K562 (cell line): ENCODE results near the gene GJD4. TPM values are rescaled to one million over a fixed set of nuclear protein-coding genes. Genes with fewer than 3 reads are reported as not detected.

Source experiments
- CBX3 ChIP-seq, 2 experiments: IDR thresholded peaks; 1 replicate in 1 of 2; 2 replicates in 1 of 2; pipeline ENCODE4 v1.6.1; 2012; ENCODE audit warnings: inconsistent platforms in 2 of 2, low read length in 2 of 2, borderline replicate concordance in 1 of 2, control low read depth in 1 of 2
- CC2D1A ChIP-seq: fragments of 450-650 bp; IDR thresholded peaks from 2 replicates; pipeline ENCODE4 v1.6.1; 2017; ENCODE audit warnings: mild to moderate bottlenecking
- ETV5 ChIP-seq: sonication (generic); formaldehyde crosslinking; IDR thresholded peaks from 2 replicates; pipeline ENCODE4 v1.4.0; 2020; ENCODE audit warnings: low read depth, mild to moderate bottlenecking, missing genetic modification reagents
- EZH2 ChIP-seq: IDR thresholded peaks from 2 replicates; pipeline ENCODE4 v1.6.1; 2012; ENCODE audit warnings: low read depth, mild to moderate bottlenecking, inconsistent platforms, low read length, borderline replicate concordance
- GABPA ChIP-seq: fragments of 200-800 bp; sonication (Bioruptor generic); conservative IDR thresholded peaks from 2 replicates; pipeline ENCODE4 v1.6.1; 2016; ENCODE audit warnings: low read depth, missing genetic modification characterization, missing compliant biosample characterization
- HDAC1 ChIP-seq, 2 experiments: fragments of 450-650 bp; IDR thresholded peaks; 2 replicates each; pipeline ENCODE4 v1.6.1; 2016 to 2017; ENCODE audit warnings: inconsistent platforms in 1 of 2, mild to moderate bottlenecking in 1 of 2, moderate library complexity in 1 of 2
- MYNN ChIP-seq, 2 experiments: sonication (generic); formaldehyde crosslinking in 1 of 2; IDR thresholded peaks; 2 replicates each; pipeline versions ENCODE4 v1.5.0 to v1.6.1; 2016 to 2020; ENCODE audit warnings: antibody characterized with exemption in 1 of 2, missing genetic modification reagents in 1 of 2
- PHF21A ChIP-seq: fragments of 450-650 bp; IDR thresholded peaks from 2 replicates; pipeline ENCODE4 v1.6.1; 2017; ENCODE audit warnings: low read depth, borderline replicate concordance
- RAD21 ChIP-seq, 2 experiments: fragments of 250-450 bp in 1 of 2; fragments of 450-650 bp in 1 of 2; sonication (Bioruptor Pico) in 1 of 2; formaldehyde crosslinking in 1 of 2; IDR thresholded peaks in 1 of 2; conservative IDR thresholded peaks in 1 of 2; 2 replicates each; pipeline versions ENCODE4 v1.4.0 to v1.8.0; 2020 to 2022; ENCODE audit warnings: mild to moderate bottlenecking in 2 of 2, moderate library complexity in 1 of 2
- SPI1 ChIP-seq: IDR thresholded peaks from 2 replicates; pipeline ENCODE4 v1.6.1; 2011; ENCODE audit warnings: low read depth, low read length, control low read depth, borderline replicate concordance
- SRSF9 ChIP-seq: fragments of 200-400 bp; formaldehyde crosslinking; IDR thresholded peaks from 2 replicates; pipeline ENCODE4 v1.6.1; 2017; ENCODE audit warnings: low read depth, low read length, borderline replicate concordance
- U2AF1 ChIP-seq: fragments of 200-400 bp; formaldehyde crosslinking; optimal IDR thresholded peaks from 2 replicates; pipeline ENCODE3; 2017; ENCODE audit warnings: mild to moderate bottlenecking, low read depth, low read length, moderate library complexity
- ZNF584 ChIP-seq: fragments of 200-800 bp; sonication (Bioruptor generic); IDR thresholded peaks from 2 replicates; pipeline ENCODE4 v1.6.1; 2016; ENCODE audit warnings: low read depth, mild to moderate bottlenecking, missing genetic modification characterization, missing compliant biosample characterization
- polyA plus RNA-seq, 8 experiments: library from polyadenylated mRNA; depleted of rRNA in 4 of 8; stranded (reverse) in 5 of 8; unstranded in 3 of 8; fragments of >200 nt; fragmentation: Nextera tagmentation in 2 of 8; fragmentation: Illumina TruSeq in 1 of 8; extraction: Ambion mirVana in 2 of 8; extraction: Trizol in 1 of 8; gene quantifications; 2 replicates each; pipeline versions ENCODE4 v1.2.1 to v1.2.3, GENCODE V29; 2011 to 2014; ENCODE audit warnings: inconsistent platforms in 1 of 8, missing spikeins in 1 of 8
- total RNA-seq, 7 experiments: library from RNA; depleted of rRNA in 6 of 7; stranded (reverse); fragments of >200 nt in 6 of 7; fragmentation: Illumina TruSeq in 2 of 7; extraction: Trizol in 2 of 7; gene quantifications; 2 replicates each; pipeline versions ENCODE4 v1.2.1 to v1.2.3, GENCODE V29; 2011 to 2021; ENCODE audit warnings: low replicate concordance in 1 of 7
- TF ChIP-seq, protein P1 (sequence below): fragments of 450-650 bp; IDR thresholded peaks from 2 replicates; pipeline ENCODE4 v1.6.1; 2018; ENCODE audit warnings: mild to moderate bottlenecking, low read depth; ENCODE audit not compliant: partially characterized antibody
- TF ChIP-seq, protein P2 (sequence below): fragments of 250-450 bp; sonication (Bioruptor Pico); IDR thresholded peaks from 2 replicates; pipeline ENCODE4 v1.4.0; 2020; ENCODE audit warnings: mild to moderate bottlenecking, moderate library complexity, borderline replicate concordance
- TF ChIP-seq, protein P3 (sequence below): fragments of 450-650 bp; IDR thresholded peaks from 2 replicates; pipeline ENCODE4 v1.6.1; 2017; ENCODE audit warnings: antibody characterized with exemption
- TF ChIP-seq, protein P4 (sequence below): fragments of 450-650 bp; formaldehyde crosslinking; IDR thresholded peaks from 2 replicates; pipeline ENCODE4 v1.4.0; 2020; ENCODE audit warnings: mild to moderate bottlenecking, moderate library complexity
- TF ChIP-seq, protein P5 (sequence below): fragments of 250-450 bp; sonication (Bioruptor Pico); IDR thresholded peaks from 2 replicates; pipeline ENCODE4 v1.8.0; 2021; ENCODE audit warnings: moderate library complexity, mild to moderate bottlenecking, inconsistent platforms

Gene GJD4
- total and polyA plus RNA-seq, 9 of the 15 experiments (the other 6 are each of a cell fraction or from before 2014, with no cell fraction given), result not detected

DNA sequence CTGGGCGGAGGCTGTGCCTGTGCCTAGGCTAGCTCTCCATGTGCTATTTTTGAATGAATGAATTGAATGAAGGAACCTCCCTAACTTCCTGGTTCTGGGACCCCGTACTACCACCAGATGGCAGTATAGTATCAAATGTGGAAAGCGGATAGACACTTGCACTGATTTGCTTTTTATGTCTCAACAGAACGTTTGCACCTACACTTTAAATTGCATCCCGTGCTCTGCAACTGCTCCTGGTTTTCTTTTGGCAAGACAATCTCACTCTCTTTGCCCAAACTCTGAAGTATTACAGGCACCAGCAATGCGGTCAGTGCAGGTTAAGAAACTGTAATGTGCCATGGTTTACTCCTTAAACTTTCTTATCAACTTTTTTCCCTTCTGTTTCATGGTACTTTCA, 30.4 kb downstream of the GJD4 start (continued):
- TF ChIP-seq, protein P1, sequence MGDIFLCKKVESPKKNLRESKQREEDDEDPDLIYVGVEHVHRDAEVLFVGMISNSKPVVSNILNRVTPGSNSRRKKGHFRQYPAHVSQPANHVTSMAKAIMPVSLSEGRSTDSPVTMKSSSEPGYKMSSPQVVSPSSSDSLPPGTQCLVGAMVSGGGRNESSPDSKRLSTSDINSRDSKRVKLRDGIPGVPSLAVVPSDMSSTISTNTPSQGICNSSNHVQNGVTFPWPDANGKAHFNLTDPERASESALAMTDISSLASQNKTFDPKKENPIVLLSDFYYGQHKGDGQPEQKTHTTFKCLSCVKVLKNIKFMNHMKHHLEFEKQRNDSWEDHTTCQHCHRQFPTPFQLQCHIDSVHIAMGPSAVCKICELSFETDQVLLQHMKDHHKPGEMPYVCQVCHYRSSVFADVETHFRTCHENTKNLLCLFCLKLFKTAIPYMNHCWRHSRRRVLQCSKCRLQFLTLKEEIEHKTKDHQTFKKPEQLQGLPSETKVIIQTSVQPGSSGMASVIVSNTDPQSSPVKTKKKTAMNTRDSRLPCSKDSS, result no peak
- TF ChIP-seq GABPA (tag) (no peak), SPI1 (0 out of 2 replicates have a peak, but pooled peaks have one; percentile 1), U2AF1 (no peak), ZNF584 (no peak), SRSF9 (no peak), HDAC1 (IDR thresholded peaks at IDR 0.05) (0 out of 4 replicates have a peak, but pooled peaks of 1 of the 2 experiments have one; percentile 11), PHF21A (peak; percentile 92), CC2D1A (0 out of 2 replicates have a peak, but pooled peaks have one; percentile 18), RAD21 (CRISPR knock-in tag; conservative IDR thresholded peaks at IDR 0.05 in 1 of 2, IDR thresholded peaks at IDR 0.05 in 1 of 2) (peak; percentile 87 to 96), MYNN (IDR thresholded peaks at IDR 0.05) (no peak), MYNN (CRISPR knock-in tag; IDR thresholded peaks at IDR 0.05) (no peak), EZH2 (no peak), CBX3 (IDR thresholded peaks at IDR 0.05; ENCODE audit: borderline replicate concordance in 1 of 2, low read length in 2 of 2) (0 out of 3 replicates have a peak, but pooled peaks of 1 of the 2 experiments have one; percentile 32), ETV5 (CRISPR knock-in tag) (no peak)
- TF ChIP-seq, protein P2, sequence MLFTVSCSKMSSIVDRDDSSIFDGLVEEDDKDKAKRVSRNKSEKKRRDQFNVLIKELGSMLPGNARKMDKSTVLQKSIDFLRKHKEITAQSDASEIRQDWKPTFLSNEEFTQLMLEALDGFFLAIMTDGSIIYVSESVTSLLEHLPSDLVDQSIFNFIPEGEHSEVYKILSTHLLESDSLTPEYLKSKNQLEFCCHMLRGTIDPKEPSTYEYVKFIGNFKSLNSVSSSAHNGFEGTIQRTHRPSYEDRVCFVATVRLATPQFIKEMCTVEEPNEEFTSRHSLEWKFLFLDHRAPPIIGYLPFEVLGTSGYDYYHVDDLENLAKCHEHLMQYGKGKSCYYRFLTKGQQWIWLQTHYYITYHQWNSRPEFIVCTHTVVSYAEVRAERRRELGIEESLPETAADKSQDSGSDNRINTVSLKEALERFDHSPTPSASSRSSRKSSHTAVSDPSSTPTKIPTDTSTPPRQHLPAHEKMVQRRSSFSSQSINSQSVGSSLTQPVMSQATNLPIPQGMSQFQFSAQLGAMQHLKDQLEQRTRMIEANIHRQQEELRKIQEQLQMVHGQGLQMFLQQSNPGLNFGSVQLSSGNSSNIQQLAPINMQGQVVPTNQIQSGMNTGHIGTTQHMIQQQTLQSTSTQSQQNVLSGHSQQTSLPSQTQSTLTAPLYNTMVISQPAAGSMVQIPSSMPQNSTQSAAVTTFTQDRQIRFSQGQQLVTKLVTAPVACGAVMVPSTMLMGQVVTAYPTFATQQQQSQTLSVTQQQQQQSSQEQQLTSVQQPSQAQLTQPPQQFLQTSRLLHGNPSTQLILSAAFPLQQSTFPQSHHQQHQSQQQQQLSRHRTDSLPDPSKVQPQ (CRISPR knock-in tag), result no peak
- TF ChIP-seq, protein P3, sequence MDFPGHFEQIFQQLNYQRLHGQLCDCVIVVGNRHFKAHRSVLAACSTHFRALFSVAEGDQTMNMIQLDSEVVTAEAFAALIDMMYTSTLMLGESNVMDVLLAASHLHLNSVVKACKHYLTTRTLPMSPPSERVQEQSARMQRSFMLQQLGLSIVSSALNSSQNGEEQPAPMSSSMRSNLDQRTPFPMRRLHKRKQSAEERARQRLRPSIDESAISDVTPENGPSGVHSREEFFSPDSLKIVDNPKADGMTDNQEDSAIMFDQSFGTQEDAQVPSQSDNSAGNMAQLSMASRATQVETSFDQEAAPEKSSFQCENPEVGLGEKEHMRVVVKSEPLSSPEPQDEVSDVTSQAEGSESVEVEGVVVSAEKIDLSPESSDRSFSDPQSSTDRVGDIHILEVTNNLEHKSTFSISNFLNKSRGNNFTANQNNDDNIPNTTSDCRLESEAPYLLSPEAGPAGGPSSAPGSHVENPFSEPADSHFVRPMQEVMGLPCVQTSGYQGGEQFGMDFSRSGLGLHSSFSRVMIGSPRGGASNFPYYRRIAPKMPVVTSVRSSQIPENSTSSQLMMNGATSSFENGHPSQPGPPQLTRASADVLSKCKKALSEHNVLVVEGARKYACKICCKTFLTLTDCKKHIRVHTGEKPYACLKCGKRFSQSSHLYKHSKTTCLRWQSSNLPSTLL, result no peak
- TF ChIP-seq, protein P4, sequence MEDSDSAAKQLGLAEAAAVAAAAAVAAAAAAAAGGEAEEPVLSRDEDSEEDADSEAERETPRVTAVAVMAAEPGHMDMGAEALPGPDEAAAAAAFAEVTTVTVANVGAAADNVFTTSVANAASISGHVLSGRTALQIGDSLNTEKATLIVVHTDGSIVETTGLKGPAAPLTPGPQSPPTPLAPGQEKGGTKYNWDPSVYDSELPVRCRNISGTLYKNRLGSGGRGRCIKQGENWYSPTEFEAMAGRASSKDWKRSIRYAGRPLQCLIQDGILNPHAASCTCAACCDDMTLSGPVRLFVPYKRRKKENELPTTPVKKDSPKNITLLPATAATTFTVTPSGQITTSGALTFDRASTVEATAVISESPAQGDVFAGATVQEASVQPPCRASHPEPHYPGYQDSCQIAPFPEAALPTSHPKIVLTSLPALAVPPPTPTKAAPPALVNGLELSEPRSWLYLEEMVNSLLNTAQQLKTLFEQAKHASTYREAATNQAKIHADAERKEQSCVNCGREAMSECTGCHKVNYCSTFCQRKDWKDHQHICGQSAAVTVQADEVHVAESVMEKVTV (CRISPR knock-in tag), result peak; percentile 63
- TF ChIP-seq, protein P5, sequence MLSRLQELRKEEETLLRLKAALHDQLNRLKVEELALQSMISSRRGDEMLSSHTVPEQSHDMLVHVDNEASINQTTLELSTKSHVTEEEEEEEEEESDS (CRISPR knock-in tag), result no peak
